ENCODE measurements around the gene CALML3. TPM values are rescaled to one million over a fixed set of nuclear protein-coding genes. Genes with fewer than 3 reads are reported as not detected.

CALML3 gene
- total RNA-seq, 5 donors from 2014 or later (not counting 1 experiment from before 2014, with no cell fraction given), result not detected

- no peaks in the 10 kb centered on the region for H3K4me1 Mint-ChIP-seq
- ChIA-PET POLR2A (no interaction called here), CTCF (no interaction called here)
- no peak overlapping the region for H3K4me3 ChIP-seq (ENCODE audit: control insufficient read depth in 1 of 2, extremely low read depth in 1 of 2, low read length in 1 of 2)
- H3K27me3 ChIP-seq (replicated peaks in 1 of 2; ENCODE audit: control insufficient read depth in 2 of 2, extremely low read depth in 1 of 2, insufficient read depth in 2 of 2, low read length in 1 of 2), result peaks cover 0 to 10% of the 10 kb centered on the region in 2 experiments
- DNase-seq (no peak), ATAC-seq (replicated peaks in 1 of 4) (no peak)
- no peaks in the 10 kb centered on the region for H3K27me3 Mint-ChIP-seq
- WGBS (ENCODE audit: insufficient coverage), result 69% methylated on average over 3 of the region's 11 CpGs
- peaks cover 0 to 3% (median 2%) of the 10 kb centered on the region in 3 donors for H3K9me3 Mint-ChIP-seq
- no peaks in the 10 kb centered on the region for H3K36me3 Mint-ChIP-seq
- no peak overlapping the region for H3K4me3 Mint-ChIP-seq
- no peaks in the 10 kb centered on the region for H3K4me1 ChIP-seq (ENCODE audit: control insufficient read depth in 1 of 2, extremely low read depth in 1 of 2, insufficient read depth in 2 of 2, low read length in 2 of 2)
- no peak overlapping the region for H3K27ac ChIP-seq (ENCODE audit: low read length)
- no peaks in the 10 kb centered on the region for H3K36me3 ChIP-seq (ENCODE audit: control insufficient read depth in 2 of 2, extremely low read depth in 1 of 2, insufficient read depth in 1 of 2, low read length in 1 of 2)
- H3K9me3 ChIP-seq, result no peaks in the 10 kb centered on the region
- H3K27ac Mint-ChIP-seq, result no peak overlapping the region
Measured at GRCh38 chr10:5523796-5524574, 776 bp upstream of the CALML3 start.

GRCh38 chr10:5525561-5526341 lies 990 bp downstream of the CALML3 start:
- ATAC-seq (replicated peaks in 1 of 4), result no peak
- Mint-ChIP-seq H3K27me3 (peaks cover 0 to 3% of the 10 kb centered on the region in 2 donors), H3K9me3 (no peaks in the 10 kb centered on the region), H3K27ac (no peak overlapping the region), H3K4me3 (no peak overlapping the region), H3K36me3 (no peaks in the 10 kb centered on the region), H3K4me1 (no peaks in the 10 kb centered on the region)
- no peaks in the 10 kb centered on the region for H3K36me3 ChIP-seq (ENCODE audit: control insufficient read depth in 2 of 2, extremely low read depth in 1 of 2, insufficient read depth in 1 of 2, low read length in 1 of 2)
- H3K9me3 ChIP-seq, result no peaks in the 10 kb centered on the region
- ChIA-PET POLR2A (no interaction called here), CTCF (no interaction called here)
- peaks cover 0 to 10% of the 10 kb centered on the region in 2 experiments for H3K27me3 ChIP-seq (replicated peaks in 1 of 2; ENCODE audit: control insufficient read depth in 2 of 2, extremely low read depth in 1 of 2, insufficient read depth in 2 of 2, low read length in 1 of 2)
- H3K4me3 ChIP-seq (ENCODE audit: control insufficient read depth in 1 of 2, extremely low read depth in 1 of 2, low read length in 1 of 2), result no peak overlapping the region
- H3K27ac ChIP-seq (ENCODE audit: low read length), result no peak overlapping the region
- DNase-seq, result no peak
- no peaks in the 10 kb centered on the region for H3K4me1 ChIP-seq (ENCODE audit: control insufficient read depth in 1 of 2, extremely low read depth in 1 of 2, insufficient read depth in 2 of 2, low read length in 2 of 2)
- 85% methylated on average over 32 of the region's 34 CpGs for WGBS (ENCODE audit: insufficient coverage)

DNA sequence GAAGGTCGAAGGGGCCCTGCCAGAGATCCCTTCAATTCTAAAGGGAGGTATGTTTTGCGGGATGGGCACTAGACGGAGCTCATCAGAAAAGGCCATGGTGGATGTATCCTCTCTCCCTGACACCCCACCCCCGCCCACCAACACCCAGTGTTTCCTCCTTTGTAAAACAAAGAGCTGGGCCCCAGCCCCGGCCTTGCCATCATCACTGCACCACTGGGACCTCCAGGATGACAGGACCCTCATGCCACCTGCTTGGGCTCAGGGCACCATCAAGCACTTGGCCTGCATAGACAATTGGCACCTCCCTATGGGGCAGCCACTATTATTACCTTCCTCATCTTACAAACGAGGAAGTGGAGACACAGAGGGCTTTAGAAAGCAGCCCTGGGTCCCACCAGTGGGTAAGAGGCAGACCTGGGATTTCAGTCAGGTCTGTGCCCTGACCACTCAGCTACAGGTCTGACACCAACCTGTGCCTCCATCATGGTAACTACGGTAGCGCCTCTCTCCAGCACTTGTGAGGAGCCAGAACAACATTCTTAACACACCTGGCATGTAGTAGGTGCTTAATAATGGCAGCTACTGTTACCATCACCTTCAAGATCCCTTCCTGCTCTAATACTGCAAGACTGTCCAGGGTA lies 2.0 kb downstream of the CALML3 start:
- ATAC-seq (replicated peaks in 1 of 4) (no peak), DNase-seq (no peak)
- ChIA-PET CTCF (interaction anchor here in 1 of 2 donors (0.5 to 0.6 kb wide), 2 partner anchors 674 to 713 kb away, joined by 3 to 4 read pairs; no protein-coding TSS in a partner anchor), POLR2A (interaction anchor here (0.6 kb wide), 2 partner anchors 35 to 184 kb away, joined by 4 to 7 read pairs; no protein-coding TSS in a partner anchor)
- no peaks in the 10 kb centered on the region for H3K4me1 Mint-ChIP-seq
- 69% methylated on average over 3 of the region's 8 CpGs for WGBS (ENCODE audit: insufficient coverage)
- Histone ChIP-seq H3K4me3 (ENCODE audit: control insufficient read depth in 1 of 2, extremely low read depth in 1 of 2, low read length in 1 of 2) (no peak overlapping the region), H3K36me3 (ENCODE audit: control insufficient read depth in 2 of 2, extremely low read depth in 1 of 2, insufficient read depth in 1 of 2, low read length in 1 of 2) (no peaks in the 10 kb centered on the region), H3K4me1 (ENCODE audit: control insufficient read depth in 1 of 2, extremely low read depth in 1 of 2, insufficient read depth in 2 of 2, low read length in 2 of 2) (no peaks in the 10 kb centered on the region), H3K9me3 (no peaks in the 10 kb centered on the region), H3K27ac (ENCODE audit: low read length) (no peak overlapping the region), H3K27me3 (replicated peaks in 1 of 2; ENCODE audit: control insufficient read depth in 2 of 2, extremely low read depth in 1 of 2, insufficient read depth in 2 of 2, low read length in 1 of 2) (peaks cover 0 to 10% of the 10 kb centered on the region in 2 experiments)
- H3K27ac Mint-ChIP-seq, result no peak overlapping the region
- H3K36me3 Mint-ChIP-seq, result no peaks in the 10 kb centered on the region
- no peak overlapping the region for H3K4me3 Mint-ChIP-seq
- no peaks in the 10 kb centered on the region for H3K9me3 Mint-ChIP-seq
- peaks cover 0 to 3% of the 10 kb centered on the region in 2 donors for H3K27me3 Mint-ChIP-seq

DNA sequence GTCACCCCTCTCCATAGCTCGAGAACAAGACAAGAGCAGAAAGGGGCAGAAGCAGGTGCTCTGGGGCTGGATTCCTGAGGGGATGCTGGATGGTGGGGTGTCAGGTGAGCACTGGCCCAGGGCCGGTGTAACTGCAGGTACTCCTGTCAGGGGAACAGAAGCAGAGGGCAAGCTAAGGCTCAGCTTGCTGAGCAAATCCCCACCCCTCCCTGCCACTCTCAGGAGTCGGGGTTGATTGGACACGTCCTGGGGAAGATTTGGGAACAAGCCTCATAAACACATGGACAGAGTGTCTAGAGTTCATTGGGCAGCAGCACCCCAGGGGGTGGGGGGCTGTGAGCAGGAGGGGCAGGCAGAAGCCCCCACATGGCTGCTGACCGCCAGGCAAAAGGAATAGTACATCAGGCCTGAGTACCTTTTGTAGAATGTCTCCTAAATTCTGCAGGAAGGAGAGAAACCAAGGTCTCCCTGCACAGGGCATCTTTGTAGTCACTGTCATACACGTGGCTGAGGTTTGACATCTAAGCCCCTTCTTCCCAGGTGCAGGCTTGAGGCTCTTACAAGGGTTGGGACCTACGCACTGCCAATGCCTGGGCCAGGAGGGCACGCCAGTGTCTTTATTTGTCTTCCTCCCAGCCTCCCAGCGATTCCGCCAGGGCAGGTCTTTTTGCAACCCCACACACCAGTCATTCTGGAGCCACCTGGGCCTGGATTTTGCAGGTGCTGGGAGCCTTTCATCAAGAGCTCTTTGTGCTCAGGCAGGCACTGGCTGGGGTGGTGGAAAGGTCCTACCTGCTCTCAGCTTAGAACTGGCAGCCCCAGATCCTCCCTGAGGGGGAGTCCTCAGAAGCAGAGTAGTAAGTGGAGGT lies 2.8 kb downstream of the CALML3 start:
- Mint-ChIP-seq H3K4me1 (no peaks in the 10 kb centered on the region), H3K9me3 (no peaks in the 10 kb centered on the region), H3K4me3 (no peak overlapping the region), H3K27me3 (peaks cover 0 to 3% of the 10 kb centered on the region in 2 donors), H3K27ac (no peak overlapping the region), H3K36me3 (no peaks in the 10 kb centered on the region)
- Histone ChIP-seq H3K27me3 (replicated peaks in 1 of 2; ENCODE audit: control insufficient read depth in 2 of 2, extremely low read depth in 1 of 2, insufficient read depth in 2 of 2, low read length in 1 of 2) (peaks cover 0 to 10% of the 10 kb centered on the region in 2 experiments), H3K4me1 (ENCODE audit: control insufficient read depth in 1 of 2, extremely low read depth in 1 of 2, insufficient read depth in 2 of 2, low read length in 2 of 2) (no peaks in the 10 kb centered on the region), H3K36me3 (ENCODE audit: control insufficient read depth in 2 of 2, extremely low read depth in 1 of 2, insufficient read depth in 1 of 2, low read length in 1 of 2) (no peaks in the 10 kb centered on the region), H3K4me3 (ENCODE audit: control insufficient read depth in 1 of 2, extremely low read depth in 1 of 2, low read length in 1 of 2) (no peak overlapping the region), H3K27ac (ENCODE audit: low read length) (no peak overlapping the region), H3K9me3 (no peaks in the 10 kb centered on the region)
- CTCF ChIA-PET, result no interaction called here
- DNase-seq, result no peak
- no peak for ATAC-seq (replicated peaks in 1 of 4)
- 30% methylated on average over 2 of the region's 10 CpGs for WGBS (ENCODE audit: insufficient coverage)
- POLR2A ChIA-PET, result interaction anchor here (0.6 kb wide), 2 partner anchors 34 to 183 kb away, joined by 4 to 7 read pairs; no protein-coding TSS in a partner anchor

DNA sequence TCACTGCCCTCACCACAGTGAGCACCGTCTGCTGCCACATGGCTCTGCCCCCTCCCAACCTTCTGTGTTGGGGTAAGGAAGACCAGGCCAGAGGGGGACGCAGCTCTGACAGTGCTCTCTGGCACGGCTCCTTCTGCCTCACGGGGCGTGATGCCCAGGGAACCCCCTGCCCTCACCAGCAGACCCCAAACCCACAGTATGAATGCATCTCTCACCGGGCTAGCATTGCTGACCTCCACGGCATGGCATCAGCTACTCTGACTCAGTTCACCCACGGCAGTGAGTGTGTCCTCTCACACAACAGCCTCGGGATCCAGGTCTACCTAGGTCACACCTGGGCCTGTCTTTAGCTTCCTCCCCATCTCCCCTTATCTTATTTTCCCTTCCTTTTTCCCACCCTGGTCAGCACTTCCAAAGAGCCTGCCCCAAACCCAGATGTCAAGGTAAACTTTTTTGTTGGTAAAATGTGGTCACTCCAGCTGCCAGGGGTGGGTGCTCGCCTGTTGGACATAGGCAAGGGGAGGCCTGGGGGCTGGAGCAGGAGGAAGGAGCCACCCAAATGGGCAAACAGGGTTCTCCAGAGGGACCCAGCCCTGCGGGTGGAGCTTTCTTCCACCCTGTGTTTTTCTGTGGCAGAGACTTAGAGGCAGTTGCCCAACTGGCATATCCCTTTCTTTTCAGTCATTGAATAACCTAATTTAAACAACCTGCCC lies 4.4 kb downstream of the CALML3 start:
- ChIA-PET CTCF (no interaction called here), POLR2A (interaction anchor here in 1 of 2 donors (0.6 kb wide), 1 partner anchor 50 kb away, joined by 3 read pairs; no protein-coding TSS in a partner anchor)
- H3K27ac Mint-ChIP-seq, result no peak overlapping the region
- H3K4me1 Mint-ChIP-seq, result no peaks in the 10 kb centered on the region
- no peaks in the 10 kb centered on the region for H3K36me3 ChIP-seq (ENCODE audit: control insufficient read depth in 2 of 2, extremely low read depth in 1 of 2, insufficient read depth in 1 of 2, low read length in 1 of 2)
- no peak overlapping the region for H3K4me3 Mint-ChIP-seq
- no peaks in the 10 kb centered on the region for H3K9me3 Mint-ChIP-seq
- H3K27ac ChIP-seq (ENCODE audit: low read length), result no peak overlapping the region
- H3K36me3 Mint-ChIP-seq, result no peaks in the 10 kb centered on the region
- DNase-seq, result no peak
- H3K4me3 ChIP-seq (ENCODE audit: control insufficient read depth in 1 of 2, extremely low read depth in 1 of 2, low read length in 1 of 2), result no peak overlapping the region
- H3K9me3 ChIP-seq, result no peaks in the 10 kb centered on the region
- no peak for ATAC-seq (replicated peaks in 1 of 4)
- WGBS (ENCODE audit: insufficient coverage), result 88% methylated on average over 8 of the region's 11 CpGs
- H3K27me3 Mint-ChIP-seq, result peaks cover 0 to 3% of the 10 kb centered on the region in 2 donors
- peaks cover 0 to 1% of the 10 kb centered on the region in 2 experiments for H3K27me3 ChIP-seq (replicated peaks in 1 of 2; ENCODE audit: control insufficient read depth in 2 of 2, extremely low read depth in 1 of 2, insufficient read depth in 2 of 2, low read length in 1 of 2)
- H3K4me1 ChIP-seq (ENCODE audit: control insufficient read depth in 1 of 2, extremely low read depth in 1 of 2, insufficient read depth in 2 of 2, low read length in 2 of 2), result no peaks in the 10 kb centered on the region

Data from T-cell (primary cell).